B cell (primary cell): ENCODE measurements around the gene MEGF8. TPM values are rescaled to one million over a fixed set of nuclear protein-coding genes. Genes with fewer than 3 reads are reported as not detected.

ENCODE experiments used
- ATAC-seq: fragments of 200-7000 bp; cut with Tn5 transposase; one replicate; pipeline ENCODE4 v1.10.0; 2021; ENCODE audit warnings: low read depth, mild to moderate bottlenecking, moderate number of reproducible peaks, moderate library complexity
- CTCF ChIA-PET: fragments of 350-600 bp; sonication (Branson Sonifier 250); formaldehyde crosslinking; loops from one replicate; lab custom pipeline; 2021; ENCODE audit warnings: antibody characterized with exemption, inconsistent platforms; lab: Charles Lee
- POLR2A ChIA-PET: fragments of 350-600 bp; sonication (Branson Sonifier 250); formaldehyde crosslinking; loops from one replicate; lab custom pipeline; 2021; ENCODE audit warnings: antibody characterized with exemption; lab: Charles Lee
- DNase-seq: peaks from one replicate; pipeline ENCODE4 v3.0.0; 2013
- H2AFZ ChIP-seq: 2 replicates; pipeline ENCODE4 v1.6.1; 2012; ENCODE audit warnings: mild to moderate bottlenecking, low read depth, low read length; ENCODE audit not compliant: insufficient read depth, poor library complexity, severe bottlenecking
- H3K27ac ChIP-seq, 2 donors: 1 replicate in 1 of 2; 2 replicates in 1 of 2; pipeline ENCODE4 v1.5.1; 2012 to 2013; ENCODE audit warnings: low read length in 2 of 2, mild to moderate bottlenecking in 2 of 2, moderate library complexity in 1 of 2
- H3K27me3 ChIP-seq, 4 experiments: fragments of 200-600 bp in 1 of 4; sonication (generic) in 1 of 4; replicated peaks in 1 of 4; 1 replicate in 2 of 4; 2 replicates in 2 of 4; pipeline versions ENCODE4 v1.6.1 to v1.7.0; 2013 to 2016; ENCODE audit warnings: low read length in 3 of 4, mild to moderate bottlenecking in 2 of 4, mixed read lengths in 1 of 4, moderate library complexity in 1 of 4; ENCODE audit not compliant: insufficient read depth in 4 of 4, control insufficient read depth in 3 of 4; ENCODE audit errors: control extremely low read depth in 1 of 4
- H3K36me3 ChIP-seq, 2 experiments: replicated peaks in 1 of 2; 1 replicate in 1 of 2; 2 replicates in 1 of 2; pipeline versions ENCODE4 v1.6.1 to v1.7.1; 2013; ENCODE audit warnings: low read length in 1 of 2; ENCODE audit not compliant: insufficient read depth in 2 of 2, control insufficient read depth in 1 of 2; ENCODE audit errors: control extremely low read depth in 1 of 2, extremely low read depth in 1 of 2
- H3K4me1 ChIP-seq, 2 donors: fragments of 200-600 bp in 1 of 2; sonication (generic) in 1 of 2; 1 replicate in 1 of 2; 2 replicates in 1 of 2; pipeline versions ENCODE4 v1.5.1 to v1.6.1; 2013 to 2017; ENCODE audit warnings: low read length in 2 of 2; ENCODE audit not compliant: control insufficient read depth in 2 of 2, insufficient read depth in 2 of 2
- H3K4me2 ChIP-seq: replicated peaks from 2 replicates; pipeline ENCODE3; 2012; ENCODE audit warnings: mild to moderate bottlenecking, low read depth, low read length; ENCODE audit not compliant: poor library complexity, severe bottlenecking
- H3K4me3 ChIP-seq, 5 experiments: fragments of 200-600 bp in 1 of 5; sonication (generic) in 1 of 5; 1 replicate in 3 of 5; 2 replicates in 2 of 5; pipeline versions ENCODE4 v1.5.1 to v1.7.0; 2011 to 2016; ENCODE audit warnings: low read length in 4 of 5, mild to moderate bottlenecking in 4 of 5, low read depth in 2 of 5, control low read depth in 1 of 5, moderate library complexity in 1 of 5; ENCODE audit not compliant: insufficient read depth in 1 of 5; ENCODE audit errors: control extremely low read depth in 1 of 5, extremely low read depth in 1 of 5
- H3K79me2 ChIP-seq: fragments of 200-600 bp; sonication (generic); one replicate; pipeline ENCODE4 v1.6.0; 2016; ENCODE audit warnings: low read length; ENCODE audit not compliant: control insufficient read depth, insufficient read depth
- H3K9ac ChIP-seq: fragments of 200-600 bp; sonication (generic); 2 replicates; pipeline ENCODE4 v1.6.1; 2017; ENCODE audit warnings: mild to moderate bottlenecking, low read length, moderate library complexity
- H3K9me3 ChIP-seq, 3 donors: one replicate each; pipeline versions ENCODE4 v1.6.1 to v1.7.1; 2013; ENCODE audit warnings: low read length in 2 of 3; ENCODE audit not compliant: control insufficient read depth in 2 of 3, insufficient read depth in 1 of 3; ENCODE audit errors: control extremely low read depth in 1 of 3
- H4K20me1 ChIP-seq: 2 replicates; pipeline ENCODE4 v1.6.0; 2012; ENCODE audit warnings: mild to moderate bottlenecking, low read length; ENCODE audit not compliant: insufficient read depth, control insufficient read depth, poor library complexity, severe bottlenecking
- H3K27ac Mint-ChIP-seq: one replicate; pipeline ENCODE4 v1.8.0; 2021; ENCODE audit warnings: mixed read lengths
- H3K27me3 Mint-ChIP-seq: one replicate; pipeline ENCODE4 v1.8.0; 2021; ENCODE audit warnings: mixed read lengths
- H3K4me1 Mint-ChIP-seq: one replicate; pipeline ENCODE4 v1.8.0; 2021; ENCODE audit warnings: mixed read lengths
- H3K4me3 Mint-ChIP-seq: one replicate; pipeline ENCODE4 v1.8.0; 2021; ENCODE audit warnings: mixed read lengths
- H3K9me3 Mint-ChIP-seq: one replicate; pipeline ENCODE4 v1.8.0; 2022; ENCODE audit warnings: mixed read lengths; ENCODE audit not compliant: insufficient read depth
- EZH2 ChIP-seq: IDR thresholded peaks from 2 replicates; pipeline ENCODE4 v1.6.1; 2012; ENCODE audit warnings: borderline replicate concordance, low read depth, mild to moderate bottlenecking, moderate library complexity, low read length; ENCODE audit not compliant: insufficient read depth, poor library complexity, severe bottlenecking
- WGBS: methylation state at CpG from one replicate; pipeline ENCODE4 v1.1.5; 2013; ENCODE audit warnings: missing lambda C conversion rate; ENCODE audit not compliant: insufficient coverage; 5-methylcytosine and 5-hydroxymethylcytosine counted together
- intact Hi-C: fragments of 100-400 bp; cut with micrococcal nuclease; formaldehyde crosslinking; loops from one replicate; pipeline ENCODE4 v1.10.0; 2022
- polyA plus RNA-seq: library from polyadenylated mRNA; depleted of rRNA; stranded (reverse); fragments of >200 nt; gene quantifications from 2 replicates; pipeline ENCODE4 v1.2.3, GENCODE V29; 2012
- total RNA-seq, 2 donors: library from RNA; stranded (reverse); fragments of 120-200 nt in 1 of 2; gene quantifications; 1 replicate in 1 of 2; 2 replicates in 1 of 2; pipeline versions ENCODE4 v1.2.3 to v1.2.4, GENCODE V29; 2013 to 2022
- TF ChIP-seq, protein P1 (sequence below): fragments of 200-600 bp; IDR thresholded peaks from one replicate; pipeline ENCODE4 v1.8.0; 2022; ENCODE audit warnings: antibody characterized with exemption, mild to moderate bottlenecking

Gene MEGF8
- total and polyA plus RNA-seq, 2 donors (not counting 1 experiment from before 2014, with no cell fraction given): 8.2 to 26.5 TPM

DNA sequence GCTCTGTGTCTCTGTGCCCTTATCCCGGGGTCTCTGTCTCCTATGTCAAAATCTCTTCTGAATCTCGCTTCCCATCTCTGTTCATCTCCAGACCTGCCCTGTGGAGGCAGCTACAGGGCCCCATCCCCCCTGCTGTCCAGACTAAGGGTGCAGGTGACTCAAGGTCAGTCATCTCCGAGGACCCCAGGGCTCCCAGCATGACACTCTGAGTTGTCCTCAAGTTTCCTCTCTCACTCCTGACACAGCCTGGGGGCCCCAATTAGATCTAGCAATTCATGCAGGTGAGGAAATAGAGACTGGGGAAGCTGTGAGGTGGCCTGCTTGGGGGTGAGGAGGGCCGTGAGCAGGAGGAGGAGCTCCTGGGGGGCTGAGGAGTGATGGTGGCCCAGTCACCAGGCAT is 66.7 kb downstream of the MEGF8 start:
- 91% methylated on average over 3 of the region's 4 CpGs for WGBS
- ChIA-PET POLR2A (interaction anchor here (0.5 to 0.8 kb wide), 2 partner anchors 10 to 12 kb away, joined by 3 to 4 read pairs; no protein-coding TSS in a partner anchor), CTCF (no interaction called here)
- TF ChIP-seq, protein P1, sequence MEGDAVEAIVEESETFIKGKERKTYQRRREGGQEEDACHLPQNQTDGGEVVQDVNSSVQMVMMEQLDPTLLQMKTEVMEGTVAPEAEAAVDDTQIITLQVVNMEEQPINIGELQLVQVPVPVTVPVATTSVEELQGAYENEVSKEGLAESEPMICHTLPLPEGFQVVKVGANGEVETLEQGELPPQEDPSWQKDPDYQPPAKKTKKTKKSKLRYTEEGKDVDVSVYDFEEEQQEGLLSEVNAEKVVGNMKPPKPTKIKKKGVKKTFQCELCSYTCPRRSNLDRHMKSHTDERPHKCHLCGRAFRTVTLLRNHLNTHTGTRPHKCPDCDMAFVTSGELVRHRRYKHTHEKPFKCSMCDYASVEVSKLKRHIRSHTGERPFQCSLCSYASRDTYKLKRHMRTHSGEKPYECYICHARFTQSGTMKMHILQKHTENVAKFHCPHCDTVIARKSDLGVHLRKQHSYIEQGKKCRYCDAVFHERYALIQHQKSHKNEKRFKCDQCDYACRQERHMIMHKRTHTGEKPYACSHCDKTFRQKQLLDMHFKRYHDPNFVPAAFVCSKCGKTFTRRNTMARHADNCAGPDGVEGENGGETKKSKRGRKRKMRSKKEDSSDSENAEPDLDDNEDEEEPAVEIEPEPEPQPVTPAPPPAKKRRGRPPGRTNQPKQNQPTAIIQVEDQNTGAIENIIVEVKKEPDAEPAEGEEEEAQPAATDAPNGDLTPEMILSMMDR: no peak
- TF ChIP-seq EZH2: no peak
- Histone ChIP-seq H3K9ac (no peak overlapping the region), H3K4me1 (peaks cover 6 to 12% of the 10 kb centered on the region in 2 donors), H3K9me3 (no peaks in the 10 kb centered on the region), H3K79me2 (peaks cover 2% of the 10 kb centered on the region), H4K20me1 (no peaks in the 10 kb centered on the region), H3K4me3 (no peak overlapping the region), H2AFZ (no peak overlapping the region), H3K27me3 (peaks cover 0 to 12% (median 6%) of the 10 kb centered on the region in 4 experiments), H3K4me2 (no peak overlapping the region), H3K27ac (no peak overlapping the region), H3K36me3 (no peaks in the 10 kb centered on the region)
- no peak for ATAC-seq
- Mint-ChIP-seq H3K9me3 (no peaks in the 10 kb centered on the region), H3K27ac (no peak overlapping the region), H3K27me3 (peaks cover 21% of the 10 kb centered on the region), H3K4me1 (peaks cover 10% of the 10 kb centered on the region), H3K4me3 (no peak overlapping the region)
- intact Hi-C loops: no loop called here
- no peak for DNase-seq

DNA sequence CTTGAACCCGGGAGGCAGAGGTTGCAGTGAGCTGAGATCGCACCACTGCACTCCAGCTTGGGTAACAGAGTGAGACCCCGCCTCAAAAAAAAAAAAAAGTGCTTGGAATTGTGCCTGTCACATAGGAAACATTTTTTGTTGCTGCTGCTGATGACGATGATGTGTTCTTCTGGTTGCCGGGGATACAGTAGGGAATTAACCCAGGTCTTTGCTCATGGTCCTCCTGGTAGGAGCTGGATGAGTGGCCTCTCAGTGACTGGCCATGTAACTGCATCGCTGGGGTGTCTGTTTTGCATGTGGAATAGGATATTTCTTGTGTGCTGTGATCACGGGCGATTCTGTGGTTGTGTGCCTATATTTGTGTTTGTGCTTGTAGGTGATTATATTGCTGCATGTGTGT is 69.3 kb downstream of the MEGF8 start:
- Mint-ChIP-seq H3K4me3 (peak overlapping the region; percentile 32), H3K27me3 (peaks cover 12% of the 10 kb centered on the region), H3K9me3 (no peaks in the 10 kb centered on the region), H3K27ac (no peak overlapping the region), H3K4me1 (peaks cover 25% of the 10 kb centered on the region)
- ATAC-seq (no peak), DNase-seq (no peak)
- Histone ChIP-seq H3K79me2 (peaks cover 19% of the 10 kb centered on the region), H2AFZ (no peak overlapping the region), H4K20me1 (no peaks in the 10 kb centered on the region), H3K9me3 (no peaks in the 10 kb centered on the region), H3K36me3 (no peaks in the 10 kb centered on the region), H3K27ac (no peak overlapping the region), H3K27me3 (peaks cover 0 to 3% (median 1%) of the 10 kb centered on the region in 4 experiments), H3K4me1 (peaks cover 13 to 20% of the 10 kb centered on the region in 2 donors), H3K4me2 (no peak overlapping the region), H3K4me3 (no peak overlapping the region), H3K9ac (no peak overlapping the region)
- ChIA-PET CTCF (interaction anchor here (0.7 to 1.8 kb wide), 3 partner anchors 29 to 1824 kb away, joined by 3 to 5 read pairs (median 3); no protein-coding TSS in a partner anchor), POLR2A (no interaction called here)
- intact Hi-C loops: loop anchor here (5.0 kb wide), 1 partner anchor 317 kb away; the partner anchor contains the start of gene ZNF574
- TF ChIP-seq EZH2: no peak
- TF ChIP-seq, protein P1: no peak
- 92% methylated on average over 6 of the region's 8 CpGs for WGBS
